Measurements from ENCODE around the gene ARHGAP23. TPM values are rescaled to one million over a fixed set of nuclear protein-coding genes. Genes with fewer than 3 reads are reported as not detected.
A peak's percentile ranks its signal among the peaks of the same experiment; 100 is the strongest.

ARHGAP23 gene
- total RNA-seq, 4 donors from 2014 or later, result 2.6 to 119 (median 15.2) TPM

DNA sequence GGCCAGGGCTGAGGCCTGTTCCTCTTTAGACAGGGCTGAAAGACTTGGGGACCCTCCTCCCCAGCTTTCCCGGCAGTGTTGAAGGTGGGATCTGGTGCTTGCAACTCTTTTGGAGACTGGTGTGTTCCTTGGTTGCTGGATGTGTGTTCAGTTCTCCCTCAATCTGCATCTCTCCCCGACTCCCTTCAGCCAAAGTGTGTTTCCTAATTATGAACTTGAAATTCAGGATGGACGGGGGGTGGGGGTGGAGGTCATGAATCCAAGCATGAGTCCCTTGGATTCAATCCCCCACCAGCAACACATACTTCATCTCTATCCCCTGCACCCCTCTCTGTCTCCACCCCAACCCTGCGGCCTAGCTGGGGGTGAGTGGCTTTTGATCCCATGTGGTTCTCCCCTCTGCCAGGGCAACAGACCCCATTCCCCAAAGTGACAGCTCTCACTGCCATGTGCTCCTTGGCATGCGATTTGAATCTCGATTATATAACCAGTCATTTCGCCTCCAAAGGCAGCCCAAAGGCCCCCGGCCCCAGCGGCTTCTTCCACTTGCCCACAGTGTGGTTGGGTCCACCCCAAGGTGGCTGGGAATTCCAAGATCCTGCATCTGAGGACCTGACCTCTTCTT is 1.3 kb downstream of the ARHGAP23 start:
- DNase-seq, result no peak
- Histone ChIP-seq H3K4me1 (peaks cover 5 to 14% of the 10 kb centered on the region in 2 donors), H3K4me3 (peak overlapping the region; percentile 48 to 88), H3K9me3 (no peaks in the 10 kb centered on the region), H3K36me3 (no peaks in the 10 kb centered on the region), H3K27me3 (no peaks in the 10 kb centered on the region), H3K27ac (peak overlapping the region; percentile 96 to 97)
- intact Hi-C loops (cut with DNase I; ENCODE audit: low total_unique reads), result no loop called here
- no peak for TF ChIP-seq CTCF (IDR thresholded peaks at IDR 0.05)
- no peak for TF ChIP-seq POLR2A (IDR thresholded peaks at IDR 0.05)

GRCh38 chr17:38430316-38430715 is 2.1 kb downstream of the ARHGAP23 start:
- H3K27me3 ChIP-seq, result no peaks in the 10 kb centered on the region
- peaks cover 5 to 14% of the 10 kb centered on the region in 2 donors for H3K4me1 ChIP-seq
- intact Hi-C loops (cut with DNase I; ENCODE audit: low total_unique reads), result no loop called here
- no peak for TF ChIP-seq CTCF (IDR thresholded peaks at IDR 0.05)
- no peak for TF ChIP-seq POLR2A (IDR thresholded peaks at IDR 0.05)
- H3K4me3 ChIP-seq, result no peak overlapping the region
- H3K27ac ChIP-seq, result peak overlapping the region; percentile 96 to 97
- no peak for DNase-seq
- no peaks in the 10 kb centered on the region for H3K36me3 ChIP-seq
- no peaks in the 10 kb centered on the region for H3K9me3 ChIP-seq

- no peak overlapping the region for H3K4me3 ChIP-seq
- no peaks in the 10 kb centered on the region for H3K36me3 ChIP-seq
- no peaks in the 10 kb centered on the region for H3K27me3 ChIP-seq
- DNase-seq, result no peak
- peak overlapping the region; percentile 96 to 97 for H3K27ac ChIP-seq
- peaks cover 5 to 14% of the 10 kb centered on the region in 2 donors for H3K4me1 ChIP-seq
- H3K9me3 ChIP-seq, result no peaks in the 10 kb centered on the region
- TF ChIP-seq CTCF (IDR thresholded peaks at IDR 0.05) (no peak), POLR2A (IDR thresholded peaks at IDR 0.05) (no peak)
- intact Hi-C loops (cut with DNase I; ENCODE audit: low total_unique reads), result no loop called here
Observed at GRCh38 chr17:38430822-38431221, 2.6 kb downstream of the ARHGAP23 start.

DNA sequence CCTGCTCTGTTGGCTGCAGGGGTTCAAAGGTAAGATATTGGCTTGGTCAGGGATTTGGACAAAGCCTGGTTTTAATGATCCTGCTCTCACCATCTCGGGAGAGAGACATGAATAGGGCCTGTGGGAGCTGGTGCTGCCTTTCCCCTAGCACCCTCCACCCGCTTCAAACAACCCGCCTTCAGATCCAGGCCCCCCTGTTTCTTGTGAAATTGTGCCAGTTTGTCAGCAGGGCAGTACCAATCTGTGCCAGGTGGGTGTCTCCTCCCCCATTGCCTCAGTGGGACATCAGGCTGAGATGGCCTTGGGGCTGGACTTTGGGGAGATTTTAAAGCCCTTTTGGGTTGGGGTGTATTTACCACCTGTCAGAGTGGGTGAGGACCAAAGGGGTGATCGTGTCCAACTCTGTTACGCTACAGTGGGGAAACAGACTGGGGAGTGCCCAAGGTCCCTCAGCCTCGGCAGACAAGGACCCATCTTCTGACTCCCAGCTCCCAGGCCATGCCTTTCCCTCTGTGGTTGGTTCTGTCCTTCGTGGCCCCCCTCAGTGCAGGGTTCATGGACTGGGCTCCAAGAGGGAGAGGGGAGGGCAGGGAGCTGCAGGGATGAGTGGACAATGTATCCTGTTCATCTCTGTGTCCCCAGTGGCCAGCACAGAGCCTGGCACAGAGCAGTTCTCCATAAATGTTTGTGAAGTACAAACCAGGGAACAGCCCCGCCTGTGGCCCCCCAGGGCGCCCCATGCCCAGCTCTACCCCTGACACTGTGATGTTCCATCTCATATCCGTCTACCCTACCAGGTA is 3.3 kb downstream of the ARHGAP23 start:
- Histone ChIP-seq H3K4me1 (peaks cover 5 to 14% of the 10 kb centered on the region in 2 donors), H3K36me3 (no peaks in the 10 kb centered on the region), H3K9me3 (no peaks in the 10 kb centered on the region), H3K27me3 (no peaks in the 10 kb centered on the region), H3K27ac (peak overlapping the region; percentile 96 to 97), H3K4me3 (no peak overlapping the region)
- no peak for TF ChIP-seq CTCF (IDR thresholded peaks at IDR 0.05)
- no peak for TF ChIP-seq POLR2A (IDR thresholded peaks at IDR 0.05)
- DNase-seq, result no peak
- intact Hi-C loops (cut with DNase I; ENCODE audit: low total_unique reads), result no loop called here

DNA sequence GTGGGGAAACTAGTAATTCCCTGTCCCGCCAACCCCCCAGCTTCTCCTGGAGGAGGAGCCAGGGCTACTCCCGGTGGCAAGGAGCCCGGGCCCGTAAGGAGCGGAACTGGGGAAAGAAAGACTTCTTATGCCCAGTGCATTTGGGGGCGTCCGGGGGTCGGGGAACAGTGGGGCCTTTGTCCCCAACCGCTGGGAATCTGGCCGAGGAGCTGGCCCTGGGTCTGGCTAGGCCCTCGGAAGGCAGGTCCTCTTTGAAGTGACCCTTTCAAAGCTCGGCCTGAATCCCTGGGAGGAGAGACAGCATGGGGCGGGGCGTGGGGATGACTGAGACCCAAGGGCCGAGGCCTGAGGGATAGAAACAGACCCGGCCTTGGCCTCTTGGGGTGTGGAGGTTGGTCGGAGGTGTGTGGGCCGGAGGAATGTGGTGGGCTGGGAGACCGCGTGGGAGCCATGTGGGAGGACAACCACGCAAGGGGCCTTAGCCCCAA is 6.0 kb downstream of the ARHGAP23 start:
- intact Hi-C loops (cut with DNase I; ENCODE audit: low total_unique reads), result no loop called here
- Histone ChIP-seq H3K27ac (peak overlapping the region; percentile 67 to 77), H3K9me3 (no peaks in the 10 kb centered on the region), H3K4me3 (no peak overlapping the region), H3K36me3 (no peaks in the 10 kb centered on the region), H3K27me3 (no peaks in the 10 kb centered on the region), H3K4me1 (peaks cover 0 to 7% of the 10 kb centered on the region in 2 donors)
- TF ChIP-seq CTCF (IDR thresholded peaks at IDR 0.05) (no peak), POLR2A (IDR thresholded peaks at IDR 0.05) (no peak)
- DNase-seq, result no peak
